AML-193 (cell line): ENCODE data around the gene SCYGR3.
"Not testable (repeated sequence)": the region's sequence is repeated elsewhere in the genome, so short reads cannot be mapped to it uniquely, and the experiment has no call there.

ENCODE experiments used
- DNase-seq, 2 experiments: peaks; one replicate each; lab custom pipeline; 2025; lab: John Stamatoyannopoulos, UW

Gene SCYGR3

GRCh38 chr2:227613272-227613660 is 1.4 kb downstream of the SCYGR3 start:
- DNase-seq, result no peak

GRCh38 chr2:227612546-227613271 is 1.9 kb downstream of the SCYGR3 start:
- no peak for DNase-seq

- no peak for DNase-seq
Observed at GRCh38 chr2:227610123-227610522, 4.5 kb downstream of the SCYGR3 start.

GRCh38 chr2:227608561-227609338 is 5.9 kb downstream of the SCYGR3 start:
- DNase-seq, result peak; percentile 69 to 72

- DNase-seq, result no peak
Observed at GRCh38 chr2:227607941-227608340, 6.7 kb downstream of the SCYGR3 start.

GRCh38 chr2:227606476-227606875 is 8.2 kb downstream of the SCYGR3 start:
- no peak for DNase-seq

GRCh38 chr2:227602358-227602757 is 12.3 kb downstream of the SCYGR3 start:
- no peak for DNase-seq

GRCh38 chr2:227598835-227599503 is 15.7 kb downstream of the SCYGR3 start, which contains the start of gene SCYGR2:
Gene SCYGR2 (plus strand): TSS chr2:227598893. CDS start chr2:227598893, 0 bp downstream.
- not testable (repeated sequence) for DNase-seq

GRCh38 chr2:227597998-227598397 is 16.6 kb downstream of the SCYGR3 start:
- DNase-seq, result no peak

GRCh38 chr2:227597036-227597435 is 17.6 kb downstream of the SCYGR3 start:
- DNase-seq, result no peak

- DNase-seq, result no peak
Observed at GRCh38 chr2:227595797-227596196, 18.8 kb downstream of the SCYGR3 start.

- no peak for DNase-seq
Observed at GRCh38 chr2:227592694-227593387, 21.8 kb downstream of the SCYGR3 start.

GRCh38 chr2:227582369-227582768 is 32.3 kb downstream of the SCYGR3 start:
- DNase-seq, result no peak

- DNase-seq, result no peak
Observed at GRCh38 chr2:227579791-227580190, 34.8 kb downstream of the SCYGR3 start.

GRCh38 chr2:227578642-227579041 is 36.0 kb downstream of the SCYGR3 start:
- DNase-seq, result no peak

GRCh38 chr2:227577555-227577954 is 37.1 kb downstream of the SCYGR3 start:
- no peak for DNase-seq

- no peak for DNase-seq
Observed at GRCh38 chr2:227576812-227577211, 37.8 kb downstream of the SCYGR3 start.

- DNase-seq, result no peak
Observed at GRCh38 chr2:227576110-227576509, 38.5 kb downstream of the SCYGR3 start.

- DNase-seq, result no peak
Observed at GRCh38 chr2:227570615-227571014, 44.0 kb downstream of the SCYGR3 start.

- no peak for DNase-seq
Observed at GRCh38 chr2:227568852-227569169, 45.8 kb downstream of the SCYGR3 start.

- DNase-seq, result no peak
Observed at GRCh38 chr2:227566012-227566411, 48.6 kb downstream of the SCYGR3 start.

- DNase-seq, result no peak
Observed at GRCh38 chr2:227565080-227565479, 49.6 kb downstream of the SCYGR3 start.
